GM21529 (cell line): Measurements from ENCODE around the gene CCNI.
"Not testable (repeated sequence)": the region's sequence is repeated elsewhere in the genome, so short reads cannot be mapped to it uniquely, and the experiment has no call there.

Source experiments
- ATAC-seq: cut with Tn5 transposase; IDR thresholded peaks from one replicate; pipeline ENCODE4 v1.9.1; 2021; ENCODE audit not compliant: unreplicated experiment

CCNI gene

DNA sequence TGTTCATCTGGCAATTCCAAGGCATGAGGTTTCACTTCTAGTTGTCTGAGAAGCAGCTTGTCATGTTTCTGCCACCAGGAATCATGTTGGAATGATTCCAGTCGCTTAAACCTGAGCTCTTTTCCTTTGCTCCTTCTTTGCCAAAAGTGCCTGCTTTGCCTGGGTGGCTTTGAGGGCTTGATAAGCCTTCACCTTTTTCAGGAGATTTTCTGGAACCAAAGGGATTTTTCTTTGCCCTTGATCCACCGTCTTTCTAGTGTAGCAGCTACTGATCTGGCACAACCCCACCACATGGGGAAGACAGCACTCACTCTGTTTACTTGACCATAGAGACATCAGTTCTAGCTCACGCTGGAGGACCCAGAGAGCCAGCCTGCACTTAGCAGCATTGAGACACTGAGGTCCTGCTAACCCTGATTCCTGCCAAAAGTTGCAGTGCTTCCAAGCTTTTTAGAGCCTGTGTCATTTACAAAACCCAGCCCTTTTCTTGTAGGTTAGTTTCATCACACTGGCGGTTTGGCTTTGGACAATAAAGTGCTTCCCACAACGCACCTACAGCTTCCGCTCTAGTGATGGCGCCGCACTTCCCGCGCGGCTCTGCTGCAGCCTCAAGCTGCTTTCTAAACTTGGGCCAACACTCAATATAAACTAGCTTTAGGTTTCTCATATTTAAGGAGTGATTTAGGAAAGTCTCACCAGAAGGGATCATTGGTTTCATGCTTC is 7.3 kb upstream of the CCNI start:
- ATAC-seq = no peak

GRCh38 chr4:77080806-77081205 is 5.0 kb upstream of the CCNI start:
- ATAC-seq = not testable (repeated sequence)

GRCh38 chr4:77079281-77079680 is 3.5 kb upstream of the CCNI start:
- ATAC-seq = no peak

DNA sequence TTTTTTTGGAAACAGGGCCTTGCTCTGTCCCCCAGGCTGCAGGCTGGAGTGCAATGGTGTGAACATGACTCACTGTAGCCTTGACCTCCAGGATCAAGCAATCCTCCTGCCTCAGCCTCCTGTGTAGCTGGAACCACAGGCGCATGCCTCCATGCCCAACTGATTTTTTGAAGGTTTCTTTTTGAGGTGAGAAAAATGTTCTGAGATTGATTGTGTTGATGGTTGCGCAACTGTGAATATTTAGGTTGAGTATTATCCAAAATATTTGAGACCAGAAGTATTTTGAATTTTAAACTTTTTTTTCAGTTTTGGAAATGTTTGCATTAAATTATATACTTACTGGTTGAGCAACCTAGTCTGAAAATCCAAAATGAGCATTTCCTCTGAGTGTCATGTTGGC is 2.6 kb upstream of the CCNI start:
- ATAC-seq = no peak

DNA sequence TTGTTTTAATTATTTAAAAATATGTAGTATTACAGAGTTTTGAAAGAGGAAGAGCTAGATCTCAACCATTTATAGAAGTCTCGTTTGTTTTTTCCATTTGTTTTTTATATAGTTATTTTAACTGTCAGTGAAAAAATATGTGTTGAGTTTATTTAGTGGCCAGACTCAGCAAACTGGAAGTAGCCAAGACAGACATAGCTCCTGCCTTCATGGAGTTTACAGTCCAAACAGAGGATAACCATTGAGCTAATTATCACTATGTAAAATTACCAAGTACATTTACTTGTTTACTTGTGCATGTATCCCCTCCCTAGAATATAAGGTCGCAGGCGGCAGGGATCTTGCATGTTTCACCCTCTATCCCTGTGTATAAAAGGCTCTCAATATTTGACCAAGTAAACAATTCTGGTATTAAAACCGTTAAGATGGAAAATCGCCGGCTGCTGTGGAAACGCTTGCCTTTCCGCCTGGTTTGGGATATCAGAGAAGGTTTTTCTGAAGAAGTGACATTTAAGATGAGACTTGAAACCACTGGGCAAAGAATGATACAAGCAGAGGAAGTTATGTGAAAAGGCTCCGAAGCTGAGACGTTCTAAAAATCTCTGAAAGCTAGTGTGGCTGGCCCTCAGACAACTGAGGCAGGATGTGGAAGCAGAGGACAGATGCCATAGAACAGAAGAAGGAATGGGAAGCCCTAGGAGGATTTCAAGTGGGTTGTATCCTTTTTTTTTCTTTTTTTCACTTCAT is 1.3 kb upstream of the CCNI start:
- ATAC-seq = no peak

- peak; percentile 63 for ATAC-seq
Measured at GRCh38 chr4:77074981-77075855, 571 bp downstream of the CCNI start.

DNA sequence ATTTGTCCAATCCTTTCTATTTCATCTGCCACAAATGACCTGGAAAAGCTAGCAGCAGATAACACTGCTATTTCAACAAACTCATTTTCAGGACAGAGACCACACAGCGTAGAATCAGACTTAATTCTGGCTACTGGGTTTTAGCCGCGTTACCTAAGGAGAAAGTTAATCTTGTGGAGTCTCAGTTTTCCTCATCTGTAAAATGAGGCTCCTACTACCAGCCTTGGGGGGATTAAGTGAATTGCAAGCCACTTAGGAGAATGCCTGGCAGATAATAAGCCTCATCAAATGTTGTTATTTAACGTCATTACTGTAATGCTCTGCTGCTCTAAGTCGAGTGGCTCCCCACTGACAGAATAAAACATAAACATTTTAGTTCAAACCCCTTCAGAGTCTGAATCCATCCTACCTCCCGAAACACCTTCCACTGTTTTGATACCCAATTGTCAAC is 1.4 kb downstream of the CCNI start:
- no peak for ATAC-seq

DNA sequence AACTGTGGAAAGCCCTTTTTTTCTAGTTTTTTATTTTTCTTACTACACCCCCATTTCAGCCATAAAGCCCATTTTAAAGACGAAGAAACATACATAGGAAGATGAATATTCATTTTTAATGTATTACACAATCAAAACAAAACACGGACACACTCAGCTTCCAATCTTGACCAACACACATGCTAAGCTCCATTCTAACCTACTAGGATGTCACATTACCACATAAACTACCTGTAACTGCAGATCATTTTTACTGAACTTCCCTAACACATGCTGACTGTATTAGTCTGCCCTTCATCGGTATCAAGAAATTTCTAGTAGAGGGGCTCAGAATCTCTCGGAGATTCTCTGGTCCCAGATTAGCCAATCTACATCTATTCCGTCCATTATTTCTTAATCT is 1.8 kb downstream of the CCNI start:
- no peak for ATAC-seq

DNA sequence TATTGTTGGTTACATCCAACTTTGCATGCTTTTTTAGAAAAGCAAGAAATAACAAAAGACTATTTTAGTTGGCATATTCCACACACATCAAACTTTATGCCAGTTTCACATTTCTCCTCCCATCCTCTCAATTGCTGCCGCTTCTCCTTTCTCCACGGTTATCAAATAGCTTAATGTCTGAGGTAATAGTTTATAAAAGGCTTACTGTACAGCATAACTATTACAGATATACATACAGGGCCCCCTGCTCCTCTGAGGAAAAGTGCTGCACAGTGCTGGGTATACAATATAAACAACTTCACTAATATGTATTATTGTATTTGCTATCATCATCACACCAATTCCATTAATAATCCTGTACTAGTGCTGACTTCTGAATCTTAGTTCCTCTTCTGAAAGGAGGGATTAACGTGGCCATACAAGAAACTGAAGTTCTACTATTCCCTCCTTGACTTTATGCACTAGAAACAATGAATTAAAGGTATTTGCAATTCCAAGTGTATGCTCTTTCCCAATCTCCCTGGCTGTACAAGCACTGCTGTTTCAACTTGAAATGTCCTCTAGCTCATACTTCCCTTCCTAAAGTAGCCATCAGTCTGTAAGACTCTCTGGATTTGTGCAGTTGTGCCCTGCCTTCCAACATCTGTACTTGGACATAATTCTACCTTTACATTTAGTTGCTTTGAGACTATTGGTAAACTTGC is 2.5 kb downstream of the CCNI start:
- no peak for ATAC-seq

DNA sequence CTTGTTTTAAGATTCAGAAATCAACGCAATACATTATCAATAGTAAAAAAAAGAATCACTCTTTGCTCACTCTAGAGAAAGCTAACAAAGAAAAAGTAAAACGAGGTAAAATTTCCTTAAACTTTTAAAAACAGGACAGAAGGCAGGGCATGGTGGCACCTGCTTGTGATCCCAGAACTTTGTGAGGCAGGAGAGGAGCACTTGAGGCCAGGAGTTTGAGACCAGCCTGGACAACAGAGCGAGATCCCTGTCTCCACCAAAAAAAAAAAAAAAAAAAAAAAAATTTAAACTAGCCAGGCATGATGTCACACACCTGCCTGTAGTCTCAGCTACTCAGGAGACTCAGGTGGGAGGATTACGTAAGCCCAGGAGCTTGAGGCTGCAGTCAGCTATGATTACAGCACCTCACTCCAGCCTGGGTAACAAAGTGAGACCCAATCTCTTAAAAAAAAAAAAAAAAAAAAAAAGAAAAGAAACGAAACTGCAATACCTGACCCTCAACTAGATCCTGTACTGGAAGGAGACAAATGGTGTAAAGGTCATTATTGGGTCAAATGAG is 3.5 kb downstream of the CCNI start:
- ATAC-seq = no peak

- ATAC-seq = not testable (repeated sequence)
Measured at GRCh38 chr4:77069514-77069913, 6.3 kb downstream of the CCNI start.

- ATAC-seq = no peak
Measured at GRCh38 chr4:77065382-77065781, 10.4 kb downstream of the CCNI start.

DNA sequence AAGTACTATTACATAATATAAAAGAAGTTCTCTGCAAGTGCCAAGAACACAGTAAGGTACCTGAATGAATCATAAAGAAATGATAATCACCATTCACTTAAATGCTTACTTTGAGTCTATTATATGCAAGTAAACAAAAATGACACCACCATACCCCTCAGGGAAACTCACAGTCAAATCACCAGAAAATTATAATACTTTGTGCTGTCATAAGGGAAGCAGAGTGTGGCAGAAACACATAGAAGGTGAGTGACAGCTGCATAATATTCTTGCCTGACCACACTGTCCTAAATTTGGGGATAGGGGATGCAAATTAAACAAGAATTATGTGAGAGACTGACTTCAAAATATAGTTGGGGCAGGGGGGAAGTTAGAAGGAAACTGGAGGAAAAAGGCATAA is 12.9 kb downstream of the CCNI start:
- ATAC-seq = no peak

GRCh38 chr4:77052352-77052751 is 23.4 kb downstream of the CCNI start:
- no peak for ATAC-seq

GRCh38 chr4:77050962-77051361 is 24.8 kb downstream of the CCNI start:
- ATAC-seq = no peak

GRCh38 chr4:77047037-77047436 is 28.8 kb downstream of the CCNI start:
- ATAC-seq = peak; percentile 56

GRCh38 chr4:77045490-77045889 is 30.3 kb downstream of the CCNI start:
- ATAC-seq = no peak

GRCh38 chr4:77044461-77045150 is 31.2 kb downstream of the CCNI start:
- ATAC-seq = no peak

DNA sequence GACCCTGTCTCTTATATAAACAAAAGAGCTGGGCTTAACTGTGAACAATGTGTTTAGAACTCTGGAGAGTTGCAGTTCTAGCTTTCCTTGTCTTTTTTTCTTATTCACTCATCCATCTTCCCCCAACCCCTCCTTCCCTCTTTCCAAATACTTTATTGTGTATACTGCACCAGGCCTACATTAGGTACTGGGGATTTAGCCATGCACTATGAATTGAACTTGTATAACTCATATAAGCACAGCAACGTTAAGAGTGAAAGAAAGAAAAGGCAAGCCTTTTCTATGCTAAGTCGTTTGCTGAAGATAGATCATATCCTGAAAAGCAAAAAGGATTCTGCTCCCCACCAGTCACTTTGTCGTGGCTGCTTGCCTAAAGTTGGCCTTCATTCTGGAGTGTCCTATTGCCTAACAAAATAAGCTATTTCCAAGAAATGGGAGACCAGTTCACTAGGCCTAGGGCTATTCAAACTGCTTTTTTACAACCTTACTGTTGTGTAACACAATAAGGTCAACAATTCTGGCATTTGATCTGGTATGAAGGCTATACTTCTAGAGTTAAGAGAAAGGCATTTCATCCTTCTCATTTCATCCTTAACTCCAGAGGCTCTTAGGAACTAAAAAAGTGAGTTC is 32.2 kb downstream of the CCNI start:
- no peak for ATAC-seq
